GM12878 (cell line): ENCODE measurements around the gene FXYD4. TPM values are rescaled to one million over a fixed set of nuclear protein-coding genes. Genes with fewer than 3 reads are reported as not detected.

Experiments
- ATAC-seq: fragments of 200-7000 bp; cut with Tn5 transposase; 3 replicates; pipeline ENCODE4 v1.9.1; 2020; ENCODE audit warnings: mild to moderate bottlenecking, moderate library complexity
- BruUV-seq: library from RNA; stranded (reverse); fragments of 400-500 nt; replicated peaks from 2 replicates; lab custom pipeline; 2021; lab: Mats Ljungman, UMichigan
- CTCF ChIA-PET: fragments of 300-600 bp; sonication (Branson Sonifier 250); formaldehyde crosslinking; extraction: SDS; loops from one replicate; lab custom pipeline; 2021; ENCODE audit warnings: inconsistent platforms; lab: Yijun Ruan, JAX
- POLR2A ChIA-PET: fragments of 350-600 bp; formaldehyde crosslinking; extraction: SDS; loops from one replicate; lab custom pipeline; 2021; ENCODE audit warnings: inconsistent platforms; lab: Charles Lee
- RAD21 ChIA-PET: fragments of 300-600 bp; sonication (Branson Sonifier 250); formaldehyde crosslinking; loops from one replicate; lab custom pipeline; 2023; ENCODE audit warnings: antibody characterized with exemption; ENCODE audit not compliant: unreplicated experiment; lab: Charles Lee
- SMC1A ChIA-PET: fragments of 300-600 bp; sonication (Branson Sonifier 250); formaldehyde crosslinking; loops from one replicate; lab custom pipeline; 2023; ENCODE audit not compliant: unreplicated experiment, uncharacterized antibody; lab: Charles Lee
- DNase-seq: peaks from one replicate; pipeline ENCODE4 v3.0.0-alpha.2; 2011; ENCODE audit warnings: low read depth, low spot score
- FAIRE-seq: peaks from 3 replicates; lab custom pipeline; 2011; peaks lifted over from hg19 to GRCh38; lab: Jason Lieb, UNC
- H2AFZ ChIP-seq: 2 replicates; pipeline ENCODE4 v1.6.0; 2011; ENCODE audit warnings: low read depth, low read length, control low read depth; ENCODE audit not compliant: control insufficient read depth
- H3K27ac ChIP-seq: 2 replicates; pipeline ENCODE4 v1.5.1; 2011; ENCODE audit warnings: control low read depth; ENCODE audit not compliant: control insufficient read depth, insufficient read depth
- H3K27me3 ChIP-seq, 2 experiments: replicated peaks in 1 of 2; 2 replicates each; pipeline versions ENCODE4 v1.6.0 to v1.6.1; 2011; ENCODE audit warnings: low read length in 1 of 2; ENCODE audit not compliant: control insufficient read depth in 2 of 2, insufficient read depth in 2 of 2
- H3K36me3 ChIP-seq, 2 experiments: 2 replicates each; pipeline ENCODE4 v1.5.1; 2011; ENCODE audit warnings: low read length in 1 of 2; ENCODE audit not compliant: control insufficient read depth in 2 of 2, insufficient read depth in 2 of 2
- H3K4me1 ChIP-seq: 2 replicates; pipeline ENCODE4 v1.6.1; 2011; ENCODE audit warnings: mild to moderate bottlenecking, low read length, moderate library complexity, mixed read lengths; ENCODE audit not compliant: control insufficient read depth, insufficient read depth
- H3K4me2 ChIP-seq: 2 replicates; pipeline ENCODE4 v1.6.0; 2011; ENCODE audit warnings: control low read depth; ENCODE audit not compliant: control insufficient read depth, insufficient read depth
- H3K4me3 ChIP-seq: fragments of 200-600 bp; sonication (generic); 2 replicates; pipeline ENCODE4 v1.5.1; 2016
- H3K79me2 ChIP-seq: 2 replicates; pipeline ENCODE4 v1.6.0; 2011; ENCODE audit warnings: low read length; ENCODE audit not compliant: control insufficient read depth, insufficient read depth
- H3K9ac ChIP-seq: 2 replicates; pipeline ENCODE4 v1.8.0; 2011; ENCODE audit warnings: low read length, control low read depth, mixed read lengths; ENCODE audit not compliant: control insufficient read depth, insufficient read depth
- H3K9me3 ChIP-seq: replicated peaks from 3 replicates; pipeline ENCODE4 v1.5.1; 2011; ENCODE audit warnings: mild to moderate bottlenecking, low read length; ENCODE audit not compliant: control insufficient read depth, insufficient read depth
- H4K20me1 ChIP-seq: 2 replicates; pipeline ENCODE4 v1.6.0; 2011; ENCODE audit not compliant: control insufficient read depth, insufficient read depth
- EGR1 ChIP-seq, 2 experiments: IDR thresholded peaks; 1 replicate in 1 of 2; 2 replicates in 1 of 2; pipeline ENCODE4 v1.6.1; 2011 to 2012; ENCODE audit warnings: low read depth in 2 of 2, low read length in 2 of 2, borderline replicate concordance in 1 of 2, mild to moderate bottlenecking in 1 of 2, moderate library complexity in 1 of 2
- IKZF1 ChIP-seq: fragments of 450-650 bp; conservative IDR thresholded peaks from 2 replicates; pipeline ENCODE4 v1.6.1; 2017; ENCODE audit warnings: antibody characterized with exemption, mild to moderate bottlenecking
- MXI1 ChIP-seq: fragments of 150-350 bp; IDR thresholded peaks from 2 replicates; pipeline ENCODE4 v1.6.1; 2011; ENCODE audit warnings: low read depth, mild to moderate bottlenecking, inconsistent platforms, low read length, improper control_type of control experiment
- NBN ChIP-seq: fragments of 450-650 bp; IDR thresholded peaks from 2 replicates; pipeline ENCODE4 v1.6.1; 2016
- RAD21 ChIP-seq: IDR thresholded peaks from 2 replicates; pipeline ENCODE4 v1.6.1; 2011; ENCODE audit warnings: mild to moderate bottlenecking, low read depth, low read length, moderate library complexity; ENCODE audit not compliant: insufficient read depth
- SMAD5 ChIP-seq: IDR thresholded peaks from 2 replicates; pipeline ENCODE4 v1.6.1; 2016; ENCODE audit warnings: antibody characterized with exemption, low read depth
- SMC3 ChIP-seq: IDR thresholded peaks from 2 replicates; pipeline ENCODE4 v1.6.1; 2011; ENCODE audit warnings: low read length, improper control_type of control experiment, borderline replicate concordance
- STAT3 ChIP-seq: IDR thresholded peaks from 2 replicates; pipeline ENCODE4 v1.6.1; 2011; ENCODE audit warnings: low read depth, low read length, improper control_type of control experiment
- TBL1XR1 ChIP-seq: IDR thresholded peaks from 2 replicates; pipeline ENCODE4 v1.6.1; 2012; ENCODE audit warnings: low read depth, low read length, improper control_type of control experiment
- USF2 ChIP-seq: IDR thresholded peaks from 2 replicates; pipeline ENCODE4 v1.6.1; 2011; ENCODE audit warnings: low read depth, low read length, improper control_type of control experiment, borderline replicate concordance
- WGBS: methylation state at CpG from one replicate; pipeline ENCODE4 v1.1.6; 2016; ENCODE audit warnings: low lambda C conversion rate; ENCODE audit not compliant: insufficient replicate concordance, insufficient coverage; ENCODE audit errors: missing lambda C conversion rate; 5-methylcytosine and 5-hydroxymethylcytosine counted together
- in situ Hi-C: fragments of 300-500 bp; cut with MboI; formaldehyde crosslinking; loops from 9 replicates; pipeline ENCODE4 v1.14.3; 2018; ENCODE audit warnings: mixed read lengths
- intact Hi-C: fragments of 100-400 bp; cut with micrococcal nuclease; formaldehyde crosslinking; loops from one replicate; pipeline ENCODE4 v1.14.2; 2022; ENCODE audit not compliant: unreplicated experiment
- polyA plus RNA-seq, 11 experiments: library from polyadenylated mRNA; depleted of rRNA in 4 of 11; unstranded in 6 of 11; stranded (reverse) in 5 of 11; fragments of >200 nt; fragmentation: Nextera tagmentation in 4 of 11; fragmentation: Illumina TruSeq in 1 of 11; extraction: Ambion mirVana in 4 of 11; extraction: Trizol in 1 of 11; gene quantifications; 1 replicate in 1 of 11; 2 replicates in 10 of 11; pipeline versions ENCODE4 v1.2.1 to v1.2.3, GENCODE V29; 2011 to 2016; ENCODE audit warnings: inconsistent platforms in 2 of 11, missing spikeins in 2 of 11, low read depth in 1 of 11
- total RNA-seq, 4 experiments: library from RNA; depleted of rRNA in 3 of 4; stranded (reverse); fragments of >200 nt in 3 of 4; fragmentation: Illumina TruSeq in 1 of 4; extraction: Trizol in 1 of 4; gene quantifications; 2 replicates each; pipeline versions ENCODE4 v1.2.1 to v1.2.3, GENCODE V29; 2013 to 2021

Gene FXYD4
- total and polyA plus RNA-seq, 10 of the 15 experiments (the other 5 are each of a cell fraction or from before 2014, with no cell fraction given) = not detected

- TF ChIP-seq SMC3 = no peak
- no peak for TF ChIP-seq SMAD5
- no peak for TF ChIP-seq MXI1
- no peak for TF ChIP-seq NBN
These were observed 40.1 kb downstream of the FXYD4 start (continued) for GRCh38 chr10:43411536-43411935.

GRCh38 chr10:43415544-43415943 lies 44.1 kb downstream of the FXYD4 start:
- Histone ChIP-seq H3K4me3 (no peak overlapping the region), H3K4me1 (peaks cover 21% of the 10 kb centered on the region), H3K27ac (no peak overlapping the region), H3K9ac (no peak overlapping the region), H4K20me1 (no peaks in the 10 kb centered on the region), H3K9me3 (no peaks in the 10 kb centered on the region; the same call in 2 of the 3 replicates), H2AFZ (no peak overlapping the region), H3K79me2 (no peaks in the 10 kb centered on the region; the same call in 1 of the 2 replicates), H3K4me2 (no peak overlapping the region), H3K36me3 (no peaks in the 10 kb centered on the region), H3K27me3 (no peaks in the 10 kb centered on the region)
- intact Hi-C loops (no loop called here), in situ Hi-C loops (loop anchor here (25.0 kb wide), 3 partner anchors 278 to 778 kb away; partner anchors contain the start of genes CSGALNACT2 and ZNF33B)
- no TSS peak for BruUV-seq
- DNase-seq = no peak
- no peak for TF ChIP-seq STAT3
- TF ChIP-seq TBL1XR1 = no peak
- no peak for TF ChIP-seq RAD21
- TF ChIP-seq EGR1 (IDR thresholded peaks at IDR 0.05; ENCODE audit: borderline replicate concordance in 1 of 2, low read depth in 2 of 2, low read length in 2 of 2) = no peak
- TF ChIP-seq USF2 = no peak
- TF ChIP-seq IKZF1 = no peak
- POLR2A ChIA-PET = no interaction called here
- CTCF ChIA-PET = no interaction called here
- SMC1A ChIA-PET = no interaction called here
- WGBS = 92% methylated on average over 8 of the region's 10 CpGs
- FAIRE-seq = no peak
- ATAC-seq = no peak
- RAD21 ChIA-PET = no interaction called here
